Mesothelial cell of epicardium (in vitro differentiated cells): Measurements from ENCODE around the gene MTUS2. TPM values are rescaled to one million over a fixed set of nuclear protein-coding genes. Genes with fewer than 3 reads are reported as not detected.

Experiments used
- DNase-seq, 2 experiments: peaks; one replicate each; pipeline ENCODE4 v3.0.0; 2021; ENCODE audit warnings: low spot score in 2 of 2; ENCODE audit not compliant: unreplicated experiment in 2 of 2
- H3K27ac Mint-ChIP-seq: 2 replicates; pipeline ENCODE4 v1.8.0; 2021; ENCODE audit warnings: mixed read lengths
- H3K27me3 Mint-ChIP-seq: 2 replicates; pipeline ENCODE4 v1.8.0; 2021; ENCODE audit warnings: low read depth, mixed read lengths
- H3K36me3 Mint-ChIP-seq: 2 replicates; pipeline ENCODE4 v1.8.0; 2021; ENCODE audit warnings: mixed read lengths
- H3K4me1 Mint-ChIP-seq: 2 replicates; pipeline ENCODE4 v1.8.0; 2021; ENCODE audit warnings: mixed read lengths
- H3K4me3 Mint-ChIP-seq: 2 replicates; pipeline ENCODE4 v1.8.0; 2021; ENCODE audit warnings: mild to moderate bottlenecking, moderate library complexity, mixed read lengths
- H3K9me3 Mint-ChIP-seq: 2 replicates; pipeline ENCODE4 v1.8.0; 2021; ENCODE audit warnings: mixed read lengths
- total RNA-seq: library from RNA; stranded (reverse); gene quantifications from 3 replicates; pipeline ENCODE4 v1.2.1, GENCODE V29; 2021
- TF ChIP-seq, protein P1 (sequence below): fragments of 200-600 bp; sonication (generic); IDR thresholded peaks from one replicate; pipeline ENCODE4 v1.5.0; 2021; ENCODE audit warnings: antibody characterized with exemption; ENCODE audit not compliant: unreplicated experiment

The MTUS2 gene
- total RNA-seq, 1 donor from 2014 or later, result 1.4 TPM

DNA sequence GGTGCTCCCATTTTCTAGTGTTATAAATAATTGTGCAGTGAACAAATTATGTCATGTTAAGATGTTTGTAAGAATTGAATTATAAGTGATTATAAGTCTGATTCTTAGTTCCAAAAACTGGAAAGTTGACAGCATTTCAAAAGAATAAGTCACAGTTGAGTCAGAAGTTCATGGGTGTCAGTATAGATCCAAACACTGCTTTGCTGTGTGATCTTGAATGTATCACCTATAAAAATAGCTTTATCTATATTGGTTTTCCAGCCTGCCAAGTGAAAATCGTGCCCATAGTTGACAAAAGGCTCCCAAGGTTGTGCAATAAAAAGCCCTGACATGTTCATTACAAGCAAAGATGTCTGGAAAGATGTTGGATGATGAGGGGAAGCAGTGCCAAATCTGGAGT, 336.0 kb downstream of the MTUS2 start:
- TF ChIP-seq, protein P1, sequence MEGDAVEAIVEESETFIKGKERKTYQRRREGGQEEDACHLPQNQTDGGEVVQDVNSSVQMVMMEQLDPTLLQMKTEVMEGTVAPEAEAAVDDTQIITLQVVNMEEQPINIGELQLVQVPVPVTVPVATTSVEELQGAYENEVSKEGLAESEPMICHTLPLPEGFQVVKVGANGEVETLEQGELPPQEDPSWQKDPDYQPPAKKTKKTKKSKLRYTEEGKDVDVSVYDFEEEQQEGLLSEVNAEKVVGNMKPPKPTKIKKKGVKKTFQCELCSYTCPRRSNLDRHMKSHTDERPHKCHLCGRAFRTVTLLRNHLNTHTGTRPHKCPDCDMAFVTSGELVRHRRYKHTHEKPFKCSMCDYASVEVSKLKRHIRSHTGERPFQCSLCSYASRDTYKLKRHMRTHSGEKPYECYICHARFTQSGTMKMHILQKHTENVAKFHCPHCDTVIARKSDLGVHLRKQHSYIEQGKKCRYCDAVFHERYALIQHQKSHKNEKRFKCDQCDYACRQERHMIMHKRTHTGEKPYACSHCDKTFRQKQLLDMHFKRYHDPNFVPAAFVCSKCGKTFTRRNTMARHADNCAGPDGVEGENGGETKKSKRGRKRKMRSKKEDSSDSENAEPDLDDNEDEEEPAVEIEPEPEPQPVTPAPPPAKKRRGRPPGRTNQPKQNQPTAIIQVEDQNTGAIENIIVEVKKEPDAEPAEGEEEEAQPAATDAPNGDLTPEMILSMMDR, result no peak
- H3K27me3 Mint-ChIP-seq, result peaks cover 24% of the 10 kb centered on the region

DNA sequence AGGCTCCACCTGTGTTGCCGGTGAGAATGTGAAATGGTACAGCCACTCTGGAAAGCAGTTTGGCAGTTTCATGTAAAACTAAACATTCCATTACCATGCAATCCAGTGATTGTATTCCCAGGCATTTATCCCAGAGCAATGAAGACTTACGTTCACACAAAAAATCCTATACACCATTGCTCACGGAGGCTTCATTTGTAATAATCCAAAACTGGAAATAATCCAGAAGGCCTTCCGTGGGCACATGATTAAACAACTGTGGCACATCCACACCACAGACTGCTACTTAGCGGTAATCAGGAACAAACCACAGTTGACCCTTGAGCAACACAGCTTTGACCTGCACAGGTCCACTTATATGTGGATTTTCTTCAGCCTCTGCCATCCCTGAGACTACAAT, 339.7 kb downstream of the MTUS2 start:
- Mint-ChIP-seq H3K27me3 (peaks cover 17% of the 10 kb centered on the region), H3K9me3 (no peaks in the 10 kb centered on the region), H3K4me1 (no peaks in the 10 kb centered on the region), H3K36me3 (no peaks in the 10 kb centered on the region), H3K4me3 (no peak overlapping the region), H3K27ac (no peak overlapping the region)
- DNase-seq, result no peak
- TF ChIP-seq, protein P1, result no peak

More for the DNA sequence above, 336.0 kb downstream of the MTUS2 start:
- Mint-ChIP-seq H3K9me3 (peaks cover 22% of the 10 kb centered on the region), H3K27ac (no peak overlapping the region), H3K4me3 (no peak overlapping the region), H3K4me1 (no peaks in the 10 kb centered on the region), H3K36me3 (no peaks in the 10 kb centered on the region)
- no peak for DNase-seq

DNA sequence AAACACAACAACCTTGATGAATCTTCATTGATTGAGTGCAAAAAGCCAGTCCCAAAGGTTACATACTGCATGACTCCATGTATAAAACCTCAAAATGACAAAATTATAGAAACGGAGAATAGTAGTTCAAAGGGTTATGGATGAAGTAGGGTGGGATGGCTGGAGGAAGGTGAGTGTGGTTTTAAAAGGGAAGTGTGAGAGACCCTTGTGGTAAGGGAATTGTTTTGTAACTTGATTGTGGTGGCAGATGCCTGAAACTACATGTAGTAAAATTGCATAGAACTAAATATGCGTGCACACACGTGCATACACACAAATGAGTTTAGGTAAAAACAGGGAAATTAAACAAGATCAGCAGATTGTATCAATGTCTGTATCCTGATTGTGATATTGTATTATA, 340.7 kb downstream of the MTUS2 start:
- H3K4me3 Mint-ChIP-seq, result no peak overlapping the region
- no peaks in the 10 kb centered on the region for H3K36me3 Mint-ChIP-seq
- no peak overlapping the region for H3K27ac Mint-ChIP-seq
- TF ChIP-seq, protein P1, result no peak
- H3K27me3 Mint-ChIP-seq, result peaks cover 11% of the 10 kb centered on the region
- peaks cover 3% of the 10 kb centered on the region for H3K9me3 Mint-ChIP-seq
- DNase-seq, result no peak
- H3K4me1 Mint-ChIP-seq, result no peaks in the 10 kb centered on the region

GRCh38 chr13:29161676-29162075, 341.5 kb downstream of the MTUS2 start:
- H3K4me3 Mint-ChIP-seq, result no peak overlapping the region
- TF ChIP-seq, protein P1, result no peak
- H3K9me3 Mint-ChIP-seq, result peaks cover 5% of the 10 kb centered on the region
- no peaks in the 10 kb centered on the region for H3K4me1 Mint-ChIP-seq
- no peaks in the 10 kb centered on the region for H3K36me3 Mint-ChIP-seq
- no peak overlapping the region for H3K27ac Mint-ChIP-seq
- DNase-seq, result no peak
- H3K27me3 Mint-ChIP-seq, result peaks cover 5% of the 10 kb centered on the region

DNA sequence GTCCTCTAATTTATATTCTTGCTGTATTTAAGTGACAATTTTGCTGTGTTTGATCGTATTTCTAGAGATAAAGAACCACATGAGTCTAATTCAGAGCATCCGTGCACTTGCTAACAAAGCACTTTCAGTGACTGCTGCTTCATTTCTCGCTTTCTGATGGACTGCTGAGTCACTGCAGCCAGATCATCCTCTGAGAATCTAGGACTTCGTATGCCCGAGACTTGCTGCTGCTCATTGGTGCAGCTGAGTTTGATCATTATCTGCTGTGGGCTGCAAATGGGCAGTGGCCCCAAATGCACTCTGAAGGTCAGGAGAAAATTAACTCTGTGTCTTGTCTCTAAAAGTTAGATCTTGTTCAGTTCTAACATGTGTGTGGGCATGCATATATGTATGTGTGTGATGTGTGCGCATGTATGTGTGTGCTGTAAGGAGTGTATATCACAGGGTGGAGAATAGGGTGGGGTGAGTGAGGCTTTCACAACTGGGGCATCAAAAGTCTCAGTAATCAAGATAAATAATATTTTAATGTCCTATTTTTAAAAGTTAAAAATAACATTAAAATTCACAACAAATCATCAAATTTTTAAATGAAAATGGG, 342.6 kb downstream of the MTUS2 start:
- TF ChIP-seq, protein P1, result no peak
- Mint-ChIP-seq H3K4me3 (no peak overlapping the region), H3K4me1 (no peaks in the 10 kb centered on the region), H3K27me3 (peaks cover 1% of the 10 kb centered on the region), H3K9me3 (peaks cover 5% of the 10 kb centered on the region), H3K27ac (no peak overlapping the region), H3K36me3 (no peaks in the 10 kb centered on the region)
- DNase-seq, result no peak

DNA sequence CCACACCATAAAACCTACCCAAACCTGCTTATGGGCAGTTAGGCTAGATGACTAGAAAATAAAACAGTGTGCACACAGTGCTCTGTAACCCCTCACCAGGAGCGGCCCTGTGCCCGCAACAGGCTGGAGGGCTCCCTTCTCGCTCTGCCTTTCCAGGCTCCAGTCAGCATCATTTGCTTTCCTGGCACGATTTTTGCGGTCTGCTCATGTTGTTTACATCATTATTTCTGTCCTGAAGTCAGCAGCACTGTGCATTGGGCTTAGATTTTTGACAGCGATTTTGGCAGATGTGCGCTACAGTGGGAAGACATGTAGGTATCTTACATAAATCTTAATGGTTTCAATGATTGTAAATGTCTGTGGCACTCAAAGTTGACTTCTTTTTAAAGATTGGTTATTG, 344.0 kb downstream of the MTUS2 start:
- Mint-ChIP-seq H3K4me3 (no peak overlapping the region), H3K27me3 (no peaks in the 10 kb centered on the region), H3K9me3 (peaks cover 5% of the 10 kb centered on the region), H3K36me3 (no peaks in the 10 kb centered on the region), H3K4me1 (no peaks in the 10 kb centered on the region), H3K27ac (no peak overlapping the region)
- TF ChIP-seq, protein P1, result no peak
- no peak for DNase-seq
